Hepatocyte (in vitro differentiated cells): ENCODE measurements around the gene NAT16. TPM values are rescaled to one million over a fixed set of nuclear protein-coding genes. Genes with fewer than 3 reads are reported as not detected.
A peak's percentile ranks its signal among the peaks of the same experiment; 100 is the strongest.
"Not testable (repeated sequence)": the region's sequence is repeated elsewhere in the genome, so short reads cannot be mapped to it uniquely, and the experiment has no call there.

Experiments used
- DNase-seq: peaks from one replicate; pipeline ENCODE4 v3.0.0-alpha.2; 2016; ENCODE audit warnings: low spot score
- H2AFZ ChIP-seq: fragments of 200-600 bp; sonication (generic); 2 replicates; pipeline ENCODE4 v1.6.0; 2016; ENCODE audit warnings: antibody characterized with exemption, mild to moderate bottlenecking
- H3K27ac ChIP-seq: fragments of 200-600 bp; sonication (generic); 2 replicates; pipeline ENCODE4 v1.5.1; 2016; ENCODE audit warnings: mild to moderate bottlenecking
- H3K27me3 ChIP-seq: fragments of 200-600 bp; sonication (generic); 2 replicates; pipeline ENCODE4 v1.6.1; 2016
- H3K36me3 ChIP-seq: fragments of 200-600 bp; sonication (generic); replicated peaks from 2 replicates; pipeline ENCODE4 v1.5.1; 2016; ENCODE audit warnings: low read depth; ENCODE audit not compliant: insufficient read depth
- H3K4me1 ChIP-seq: fragments of 200-600 bp; sonication (generic); 2 replicates; pipeline ENCODE4 v1.5.1; 2016; ENCODE audit warnings: mild to moderate bottlenecking, moderate library complexity; ENCODE audit not compliant: insufficient read depth
- H3K4me2 ChIP-seq: fragments of 200-600 bp; sonication (generic); 2 replicates; pipeline ENCODE4 v1.6.0; 2016
- H3K4me3 ChIP-seq: fragments of 200-600 bp; sonication (generic); 2 replicates; pipeline ENCODE4 v1.5.1; 2016; ENCODE audit warnings: mild to moderate bottlenecking
- H3K79me2 ChIP-seq: fragments of 200-600 bp; sonication (generic); 2 replicates; pipeline ENCODE4 v1.6.0; 2017; ENCODE audit warnings: mild to moderate bottlenecking
- H3K9me2 ChIP-seq: fragments of 200-600 bp; sonication (generic); replicated peaks from 2 replicates; pipeline ENCODE4 v1.6.0; 2017; ENCODE audit warnings: mild to moderate bottlenecking; ENCODE audit not compliant: insufficient read depth
- H3K9me3 ChIP-seq: fragments of 200-600 bp; sonication (generic); 2 replicates; pipeline ENCODE4 v1.5.1; 2016; ENCODE audit warnings: low read depth, mild to moderate bottlenecking
- H4K20me1 ChIP-seq: fragments of 200-600 bp; sonication (generic); 2 replicates; pipeline ENCODE4 v1.6.0; 2016; ENCODE audit warnings: mild to moderate bottlenecking; ENCODE audit not compliant: insufficient read depth, poor library complexity, severe bottlenecking
- EZH2 ChIP-seq: fragments of 200-600 bp; sonication (generic); IDR thresholded peaks from 2 replicates; pipeline ENCODE4 v1.6.1; 2016; ENCODE audit warnings: antibody characterized with exemption, mild to moderate bottlenecking, borderline replicate concordance
- EZH2phosphoT487 ChIP-seq: fragments of 200-600 bp; sonication (generic); IDR thresholded peaks from one replicate; pipeline ENCODE4 v1.6.1; 2018; ENCODE audit warnings: antibody characterized with exemption, mild to moderate bottlenecking, low read depth, moderate library complexity; ENCODE audit not compliant: unreplicated experiment, severe bottlenecking
- WGBS: methylation state at CpG from one replicate; pipeline ENCODE4 v1.1.6; 2016; ENCODE audit warnings: low lambda C conversion rate; ENCODE audit errors: missing lambda C conversion rate; 5-methylcytosine and 5-hydroxymethylcytosine counted together
- polyA plus RNA-seq: library from polyadenylated mRNA; unstranded; fragments of >200 nt; fragmentation: Nextera tagmentation; extraction: Ambion mirVana; gene quantifications from 2 replicates; pipeline ENCODE4 v1.2.1, GENCODE V29; 2016
- total RNA-seq: library from RNA; depleted of rRNA; stranded (reverse); fragments of >200 nt; gene quantifications from 2 replicates; pipeline ENCODE4 v1.2.3, GENCODE V29; 2014
- TF ChIP-seq, protein P1 (sequence below): fragments of 200-600 bp; sonication (generic); IDR thresholded peaks from 2 replicates; pipeline ENCODE4 v1.5.1; 2016; ENCODE audit warnings: antibody characterized with exemption, mild to moderate bottlenecking; ENCODE audit not compliant: poor library complexity

Gene NAT16
- total and polyA plus RNA-seq, 2 experiments from 2014 or later: not detected

DNA sequence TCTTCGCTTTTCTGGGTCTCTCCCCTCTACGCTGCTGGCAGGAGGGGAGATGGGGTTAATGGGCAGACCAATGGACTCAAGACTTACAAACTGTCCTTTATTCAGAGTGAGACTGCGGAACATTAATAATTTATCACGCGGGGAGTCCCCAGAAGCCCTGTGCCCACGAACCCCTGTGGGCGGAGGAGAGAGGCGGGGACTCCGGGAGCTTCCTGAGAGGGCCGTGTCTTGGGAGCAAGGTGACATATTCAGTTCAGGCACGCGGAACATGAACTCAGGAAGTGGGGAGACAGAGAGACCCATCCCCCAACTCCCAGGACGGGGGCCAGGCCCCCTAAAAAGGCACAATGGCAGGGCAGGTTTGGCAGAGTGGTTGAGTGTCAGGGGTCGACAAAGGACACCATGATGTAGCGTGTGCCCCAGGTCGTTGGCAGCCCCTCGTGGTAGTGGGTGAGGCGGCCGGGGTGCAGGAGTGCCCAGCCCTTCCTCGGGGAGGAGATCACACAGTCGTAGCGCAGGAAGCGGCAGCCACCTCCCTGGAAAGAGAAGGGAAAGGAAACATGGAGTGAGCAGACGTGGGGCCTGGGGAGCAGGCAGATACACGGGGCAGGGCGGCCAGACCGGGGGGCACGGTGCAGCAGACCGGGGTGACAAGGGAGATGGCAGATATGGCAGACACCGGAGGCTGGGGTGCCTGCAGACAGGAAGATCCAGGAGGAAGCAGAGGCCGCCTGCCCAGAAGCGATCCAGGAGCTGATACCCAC, 26.0 kb upstream of the NAT16 start:
- H3K4me1 ChIP-seq: no peaks in the 10 kb centered on the region
- no peaks in the 10 kb centered on the region for H3K9me2 ChIP-seq
- WGBS: 91% methylated on average over 32 of the region's 32 CpGs
- H3K36me3 ChIP-seq: no peaks in the 10 kb centered on the region
- DNase-seq: no peak
- no peaks in the 10 kb centered on the region for H3K79me2 ChIP-seq
- peaks cover 28% of the 10 kb centered on the region for H3K27me3 ChIP-seq
- H2AFZ ChIP-seq: no peak overlapping the region
- no peak for TF ChIP-seq EZH2phosphoT487
- TF ChIP-seq, protein P1, sequence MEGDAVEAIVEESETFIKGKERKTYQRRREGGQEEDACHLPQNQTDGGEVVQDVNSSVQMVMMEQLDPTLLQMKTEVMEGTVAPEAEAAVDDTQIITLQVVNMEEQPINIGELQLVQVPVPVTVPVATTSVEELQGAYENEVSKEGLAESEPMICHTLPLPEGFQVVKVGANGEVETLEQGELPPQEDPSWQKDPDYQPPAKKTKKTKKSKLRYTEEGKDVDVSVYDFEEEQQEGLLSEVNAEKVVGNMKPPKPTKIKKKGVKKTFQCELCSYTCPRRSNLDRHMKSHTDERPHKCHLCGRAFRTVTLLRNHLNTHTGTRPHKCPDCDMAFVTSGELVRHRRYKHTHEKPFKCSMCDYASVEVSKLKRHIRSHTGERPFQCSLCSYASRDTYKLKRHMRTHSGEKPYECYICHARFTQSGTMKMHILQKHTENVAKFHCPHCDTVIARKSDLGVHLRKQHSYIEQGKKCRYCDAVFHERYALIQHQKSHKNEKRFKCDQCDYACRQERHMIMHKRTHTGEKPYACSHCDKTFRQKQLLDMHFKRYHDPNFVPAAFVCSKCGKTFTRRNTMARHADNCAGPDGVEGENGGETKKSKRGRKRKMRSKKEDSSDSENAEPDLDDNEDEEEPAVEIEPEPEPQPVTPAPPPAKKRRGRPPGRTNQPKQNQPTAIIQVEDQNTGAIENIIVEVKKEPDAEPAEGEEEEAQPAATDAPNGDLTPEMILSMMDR: no peak
- TF ChIP-seq EZH2: no peak
- H3K4me2 ChIP-seq: no peak overlapping the region
- no peaks in the 10 kb centered on the region for H4K20me1 ChIP-seq
- no peaks in the 10 kb centered on the region for H3K9me3 ChIP-seq
- H3K27ac ChIP-seq: no peak overlapping the region
- no peak overlapping the region for H3K4me3 ChIP-seq

DNA sequence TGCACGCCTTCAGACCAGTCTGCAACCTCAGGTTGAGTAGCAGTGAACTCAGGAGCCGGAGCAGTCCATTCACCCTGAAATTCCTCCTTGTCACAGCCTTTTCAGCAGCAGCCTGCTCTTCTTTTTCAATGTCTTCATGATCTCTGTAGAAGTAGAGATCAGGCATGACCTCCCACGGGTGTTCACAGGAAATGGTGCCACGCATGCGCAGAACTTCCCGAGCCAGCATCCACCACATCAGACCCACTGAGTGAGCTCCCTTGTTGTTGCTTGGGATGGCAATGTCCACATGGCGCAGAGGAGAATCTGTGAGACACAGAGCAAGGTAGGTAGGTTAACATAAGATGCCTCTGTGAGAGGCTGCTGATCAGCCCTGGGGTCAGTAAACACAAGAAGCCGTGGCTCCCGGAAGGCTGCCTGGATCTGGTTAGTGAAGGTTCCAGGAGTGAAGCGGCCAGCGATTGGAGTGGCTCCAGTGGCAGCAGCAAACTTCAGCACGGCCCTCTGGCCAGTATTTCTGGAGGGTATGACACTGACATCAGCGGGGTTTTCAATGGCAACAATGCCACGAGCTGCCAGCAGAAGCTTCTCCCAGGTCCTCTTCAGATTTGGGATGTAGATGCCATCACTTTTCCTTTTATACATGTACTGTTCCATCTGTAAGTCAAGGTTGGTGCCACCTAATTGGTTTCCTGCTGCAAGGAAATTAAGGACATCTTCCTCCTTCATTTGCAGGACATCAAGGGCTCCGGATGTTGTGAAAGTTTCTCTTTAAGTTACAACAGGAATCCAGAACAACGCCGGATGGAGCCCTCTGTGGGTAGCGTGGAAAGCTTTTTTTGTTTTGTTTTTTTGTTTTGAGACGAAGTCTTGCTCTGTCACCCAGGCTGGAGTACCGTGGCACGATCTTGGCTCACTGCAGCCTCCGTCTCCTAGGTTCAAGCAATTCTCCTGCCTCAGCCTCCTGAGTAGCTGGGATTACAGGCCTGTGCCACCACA, 23.9 kb upstream of the NAT16 start:
- H3K79me2 ChIP-seq, H3K9me2 ChIP-seq, H3K4me2 ChIP-seq, H3K9me3 ChIP-seq, H3K27ac ChIP-seq, DNase-seq, H4K20me1 ChIP-seq, H3K36me3 ChIP-seq, H2AFZ ChIP-seq, H3K4me3 ChIP-seq, H3K4me1 ChIP-seq: not testable (repeated sequence)
- 78% methylated on average over 22 of the region's 22 CpGs for WGBS
- H3K27me3 ChIP-seq: peaks cover 37% of the 10 kb centered on the region

DNA sequence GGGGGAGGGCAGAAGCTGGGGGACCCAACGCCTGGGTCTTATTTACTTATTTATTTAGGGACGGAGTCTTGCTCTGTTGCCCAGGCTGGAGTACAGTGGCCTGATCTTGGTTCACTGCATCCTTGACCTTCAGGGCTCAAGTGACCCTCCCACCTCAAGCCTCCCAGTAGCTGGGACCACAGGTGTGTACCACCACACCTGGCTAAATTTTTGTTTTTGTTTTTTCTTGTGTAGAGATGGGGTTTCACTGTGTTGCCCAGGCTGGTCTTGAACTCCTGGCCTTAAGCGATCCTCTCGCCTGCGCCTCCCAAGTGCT, 22.5 kb upstream of the NAT16 start:
- Histone ChIP-seq H3K36me3 (no peaks in the 10 kb centered on the region), H3K27ac (no peak overlapping the region), H3K4me2 (peak overlapping the region; percentile 84), H3K9me2 (no peaks in the 10 kb centered on the region), H4K20me1 (no peaks in the 10 kb centered on the region), H3K4me1 (no peaks in the 10 kb centered on the region), H3K4me3 (no peak overlapping the region), H2AFZ (no peak overlapping the region), H3K9me3 (no peaks in the 10 kb centered on the region), H3K79me2 (no peaks in the 10 kb centered on the region), H3K27me3 (peaks cover 37% of the 10 kb centered on the region)
- WGBS: 82% methylated on average over 5 of the region's 5 CpGs
- TF ChIP-seq, protein P1: no peak
- TF ChIP-seq EZH2phosphoT487: no peak
- no peak for TF ChIP-seq EZH2
- no peak for DNase-seq
